Right hindlimb (tissue), 1 donor: ENCODE results near the gene ARL17A.
"Not testable (repeated sequence)": the region's sequence is repeated elsewhere in the genome, so short reads cannot be mapped to it uniquely, and the experiment has no call there.

Source experiments
- DNase-seq: peaks from one replicate; pipeline ENCODE4 v3.0.0-alpha.2; 2018

Gene ARL17A

DNA sequence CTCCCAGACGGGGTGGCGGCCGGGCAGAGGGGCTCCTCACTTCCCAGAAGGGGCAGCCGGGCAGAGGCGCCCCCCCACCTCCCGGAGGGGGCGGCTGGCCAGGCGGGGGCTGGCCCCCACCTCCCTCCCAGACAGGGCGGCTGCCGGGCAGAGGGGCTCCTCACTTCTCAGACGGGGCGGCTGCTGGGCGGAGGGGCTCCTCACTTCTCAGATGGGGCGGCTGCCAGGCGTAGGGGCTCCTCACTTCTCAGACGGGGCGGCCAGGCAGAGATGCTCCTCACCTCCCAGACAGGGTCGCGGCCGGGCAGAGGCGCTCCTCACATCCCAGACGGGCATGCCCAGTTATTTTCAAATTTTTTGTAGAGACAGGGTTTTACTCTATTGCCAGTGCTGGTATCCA lies 44.8 kb downstream of the ARL17A start:
- DNase-seq = not testable (repeated sequence)

DNA sequence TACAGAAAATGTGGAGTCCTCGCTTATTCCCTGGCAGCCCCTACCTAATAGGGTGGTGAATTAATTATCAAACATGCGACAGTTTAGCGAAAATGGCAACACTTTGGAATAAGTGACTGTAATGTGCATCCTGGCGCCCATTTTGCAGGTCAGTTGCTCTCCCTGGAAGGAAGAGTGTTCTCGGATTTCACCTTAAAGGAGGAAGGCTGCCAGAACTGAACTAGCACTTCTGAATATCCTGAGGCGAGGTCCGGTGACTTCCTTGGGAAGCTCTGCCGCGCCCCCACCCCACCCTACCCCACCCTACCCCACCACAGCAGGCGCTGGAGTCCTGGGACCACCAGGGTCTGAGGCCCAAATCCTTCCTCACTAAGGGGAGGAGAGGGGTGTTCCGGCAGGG lies 67.3 kb downstream of the ARL17A start, which contains the start of gene LRRC37A2:
LRRC37A2 (plus strand) TSS at position 301 of the 400 bp plus-strand sequence. CDS start 245 bp downstream, outside the sequence.
- DNase-seq = not testable (repeated sequence)

- DNase-seq = not testable (repeated sequence)
Measured at GRCh38 chr17:46505896-46506295, 73.6 kb downstream of the ARL17A start.

- DNase-seq = not testable (repeated sequence)
Measured at GRCh38 chr17:46499437-46500139, 79.9 kb downstream of the ARL17A start.

GRCh38 chr17:46492021-46492420 lies 87.5 kb downstream of the ARL17A start:
- not testable (repeated sequence) for DNase-seq

- DNase-seq = not testable (repeated sequence)
Measured at GRCh38 chr17:46481310-46481709, 98.2 kb downstream of the ARL17A start.

- not testable (repeated sequence) for DNase-seq
Measured at GRCh38 chr17:46478823-46479222, 100.7 kb downstream of the ARL17A start.

DNA sequence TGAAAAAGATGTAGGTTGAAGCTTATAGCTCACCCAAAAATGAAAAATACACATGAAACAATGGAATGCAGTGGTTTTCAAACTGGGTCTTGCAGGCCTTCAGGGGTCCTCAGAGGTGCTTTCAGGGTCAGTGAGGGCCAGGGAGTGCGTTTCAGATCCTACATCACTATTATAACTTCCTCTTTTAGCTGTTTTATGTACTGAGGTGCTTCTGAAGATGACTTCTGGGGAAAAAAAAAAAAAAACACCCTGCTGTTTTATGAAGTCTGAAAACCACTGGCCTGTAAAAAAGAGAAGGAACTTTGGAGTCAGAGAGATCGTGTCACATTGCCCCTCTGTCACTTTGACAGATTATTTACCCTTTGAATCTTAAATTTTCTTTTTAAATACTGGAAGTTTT lies 103.9 kb downstream of the ARL17A start:
- not testable (repeated sequence) for DNase-seq

DNA sequence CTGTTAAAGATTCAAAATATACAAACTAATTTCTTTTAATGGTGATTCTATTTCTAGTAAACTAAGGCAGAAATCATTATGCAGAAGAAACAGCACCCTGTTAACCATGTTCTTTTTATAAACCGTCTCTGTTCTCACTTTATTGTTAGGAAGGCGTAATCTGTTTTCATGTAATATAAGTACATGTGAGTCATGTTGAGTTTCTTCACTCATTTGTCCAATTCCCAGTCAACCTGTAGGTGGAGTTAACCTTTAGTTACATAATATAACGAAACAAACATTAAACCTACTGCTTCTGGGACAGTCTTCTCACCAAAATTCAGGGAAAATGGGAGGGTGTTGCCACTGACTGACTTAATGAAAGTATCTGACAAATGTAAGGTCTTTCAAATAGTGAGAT lies 105.0 kb downstream of the ARL17A start:
- DNase-seq = not testable (repeated sequence)

GRCh38 chr17:46467618-46468017 lies 111.9 kb downstream of the ARL17A start:
- not testable (repeated sequence) for DNase-seq
